Transverse colon (tissue), 4 donors: ENCODE measurements around the gene ANO7. TPM values are rescaled to one million over a fixed set of nuclear protein-coding genes. Genes with fewer than 3 reads are reported as not detected.

Experiments
- DNase-seq: peaks from one replicate; pipeline ENCODE4 v3.0.0-alpha.2; 2019
- H3K27ac ChIP-seq, 4 donors: fragments of 200-600 bp; sonication (generic); 2 replicates each; pipeline ENCODE4 v1.5.1; 2016 to 2018; ENCODE audit warnings: inconsistent platforms in 4 of 4
- H3K27me3 ChIP-seq: fragments of 200-600 bp; sonication (generic); 2 replicates; pipeline ENCODE4 v1.5.1; 2017; ENCODE audit warnings: inconsistent platforms
- H3K36me3 ChIP-seq, 4 donors: fragments of 200-600 bp; sonication (generic); 2 replicates each; pipeline ENCODE4 v1.5.1; 2017 to 2019; ENCODE audit warnings: inconsistent platforms in 4 of 4
- H3K4me1 ChIP-seq, 4 donors: fragments of 200-600 bp; sonication (generic); 2 replicates each; pipeline ENCODE4 v1.5.1; 2017 to 2020; ENCODE audit warnings: inconsistent platforms in 4 of 4
- H3K4me3 ChIP-seq, 4 donors: fragments of 200-600 bp; sonication (generic); 1 replicate in 1 of 4; 2 replicates in 3 of 4; pipeline versions ENCODE4 v1.5.1 to v1.6.1; 2017 to 2019; ENCODE audit warnings: inconsistent platforms in 4 of 4
- H3K9me3 ChIP-seq, 2 donors: fragments of 200-600 bp; sonication (generic); 2 replicates each; pipeline ENCODE4 v1.5.1; 2017 to 2019; ENCODE audit warnings: inconsistent platforms in 2 of 2
- EP300 ChIP-seq: sonication (generic); formaldehyde crosslinking; IDR thresholded peaks from one replicate; pipeline ENCODE4 v1.6.1; 2017; ENCODE audit warnings: antibody characterized with exemption, low read depth
- POLR2A ChIP-seq: fragments of 450-650 bp; IDR thresholded peaks from one replicate; pipeline ENCODE4 v1.6.1; 2016; ENCODE audit warnings: antibody characterized with exemption, mild to moderate bottlenecking, moderate library complexity
- POLR2AphosphoS5 ChIP-seq, 3 donors: sonication (generic); formaldehyde crosslinking; IDR thresholded peaks; one replicate each; pipeline ENCODE4 v1.6.1; 2016; ENCODE audit warnings: antibody characterized with exemption in 3 of 3
- WGBS, 2 donors: methylation state at CpG; one replicate each; pipeline ENCODE4 v1.1.5; 2018; ENCODE audit warnings: low coverage in 1 of 2; 5-methylcytosine and 5-hydroxymethylcytosine counted together
- in situ Hi-C, 4 donors: fragments of 200-750 bp; cut with MboI; loops; one replicate each; pipeline versions ENCODE4 v1.15.0 to v1.15.1; 2017; ENCODE audit warnings: low sequenced_read_pairs in 3 of 4, low pct_ligation_motif_present in 1 of 4, low pct_unique_long_range_greater_than_20kb in 1 of 4
- intact Hi-C: fragments of 100-400 bp; cut with DNase I; formaldehyde crosslinking; loops from one replicate; pipeline ENCODE4 v1.15.1; 2023; ENCODE audit warnings: low total_unique reads
- total RNA-seq, 4 donors: library from RNA; depleted of rRNA; stranded (reverse); fragments of >200 nt; gene quantifications; one replicate each; pipeline ENCODE4 v1.1.0, GENCODE V29; 2016
- TF ChIP-seq, protein P1 (sequence below), 5 experiments: fragments of 200-600 bp in 3 of 5; fragments of 450-650 bp in 2 of 5; sonication (generic) in 3 of 5; IDR thresholded peaks; 1 replicate in 2 of 5; 2 replicates in 3 of 5; pipeline ENCODE4 v1.5.1; 2016 to 2017; ENCODE audit warnings: antibody characterized with exemption in 5 of 5, inconsistent platforms in 3 of 5, mild to moderate bottlenecking in 2 of 5, moderate library complexity in 1 of 5

The ANO7 gene
- total RNA-seq, 4 donors from 2014 or later, result 37.2 to 202 (median 71.0) TPM

DNA sequence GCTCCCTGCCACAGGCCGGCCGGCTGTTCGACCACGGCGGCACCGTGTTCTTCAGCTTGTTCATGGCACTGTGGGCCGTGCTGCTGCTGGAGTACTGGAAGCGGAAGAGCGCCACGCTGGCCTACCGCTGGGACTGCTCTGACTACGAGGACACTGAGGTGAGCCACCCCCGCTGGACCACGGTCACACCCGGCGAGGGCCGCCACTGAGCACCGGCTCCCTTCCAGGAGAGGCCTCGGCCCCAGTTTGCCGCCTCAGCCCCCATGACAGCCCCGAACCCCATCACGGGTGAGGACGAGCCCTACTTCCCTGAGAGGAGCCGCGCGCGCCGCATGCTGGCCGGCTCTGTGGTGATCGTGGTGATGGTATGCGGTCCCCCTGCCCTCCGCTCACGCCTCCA lies 20.8 kb downstream of the ANO7 start:
- Histone ChIP-seq H3K9me3 (no peaks in the 10 kb centered on the region), H3K27me3 (no peaks in the 10 kb centered on the region), H3K36me3 (no peaks in the 10 kb centered on the region), H3K27ac (no peak overlapping the region), H3K4me3 (no peak overlapping the region), H3K4me1 (no peaks in the 10 kb centered on the region)
- DNase-seq, result no peak
- in situ Hi-C loops (no loop called here), intact Hi-C loops (no loop called here)
- TF ChIP-seq POLR2AphosphoS5 (IDR thresholded peaks at IDR 0.05) (no peak), EP300 (no peak), POLR2A (no peak)
- TF ChIP-seq, protein P1, sequence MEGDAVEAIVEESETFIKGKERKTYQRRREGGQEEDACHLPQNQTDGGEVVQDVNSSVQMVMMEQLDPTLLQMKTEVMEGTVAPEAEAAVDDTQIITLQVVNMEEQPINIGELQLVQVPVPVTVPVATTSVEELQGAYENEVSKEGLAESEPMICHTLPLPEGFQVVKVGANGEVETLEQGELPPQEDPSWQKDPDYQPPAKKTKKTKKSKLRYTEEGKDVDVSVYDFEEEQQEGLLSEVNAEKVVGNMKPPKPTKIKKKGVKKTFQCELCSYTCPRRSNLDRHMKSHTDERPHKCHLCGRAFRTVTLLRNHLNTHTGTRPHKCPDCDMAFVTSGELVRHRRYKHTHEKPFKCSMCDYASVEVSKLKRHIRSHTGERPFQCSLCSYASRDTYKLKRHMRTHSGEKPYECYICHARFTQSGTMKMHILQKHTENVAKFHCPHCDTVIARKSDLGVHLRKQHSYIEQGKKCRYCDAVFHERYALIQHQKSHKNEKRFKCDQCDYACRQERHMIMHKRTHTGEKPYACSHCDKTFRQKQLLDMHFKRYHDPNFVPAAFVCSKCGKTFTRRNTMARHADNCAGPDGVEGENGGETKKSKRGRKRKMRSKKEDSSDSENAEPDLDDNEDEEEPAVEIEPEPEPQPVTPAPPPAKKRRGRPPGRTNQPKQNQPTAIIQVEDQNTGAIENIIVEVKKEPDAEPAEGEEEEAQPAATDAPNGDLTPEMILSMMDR (IDR thresholded peaks at IDR 0.05), result no peak
- 86% methylated on average over 30 of the region's 33 CpGs; no CpG with 5 or more reads in 1 of the 2 donors for WGBS, 2 donors

DNA sequence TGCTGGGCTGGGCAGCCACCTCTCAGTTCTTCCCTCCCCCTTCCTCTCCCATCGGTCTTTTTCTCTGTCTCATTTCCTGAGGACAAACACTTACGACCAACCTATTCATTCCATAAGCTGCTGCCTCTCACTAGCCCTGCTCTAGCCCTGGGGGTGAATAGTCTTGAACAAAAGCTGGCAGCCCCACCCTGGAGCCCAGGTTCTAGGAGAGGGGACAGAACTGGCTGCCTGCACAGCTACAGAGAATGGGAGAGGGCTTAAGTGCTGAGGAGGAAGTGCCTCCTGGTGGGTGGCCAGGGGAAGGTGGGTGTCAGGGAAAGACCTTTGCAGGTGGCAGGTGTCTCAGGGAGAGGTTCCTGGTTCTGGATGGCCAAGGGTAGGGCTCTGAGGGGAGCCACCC lies 22.8 kb downstream of the ANO7 start:
- in situ Hi-C loops (no loop called here), intact Hi-C loops (no loop called here)
- TF ChIP-seq POLR2AphosphoS5 (IDR thresholded peaks at IDR 0.05) (no peak), POLR2A (no peak), EP300 (no peak)
- TF ChIP-seq, protein P1 (IDR thresholded peaks at IDR 0.05), result no peak

DNA sequence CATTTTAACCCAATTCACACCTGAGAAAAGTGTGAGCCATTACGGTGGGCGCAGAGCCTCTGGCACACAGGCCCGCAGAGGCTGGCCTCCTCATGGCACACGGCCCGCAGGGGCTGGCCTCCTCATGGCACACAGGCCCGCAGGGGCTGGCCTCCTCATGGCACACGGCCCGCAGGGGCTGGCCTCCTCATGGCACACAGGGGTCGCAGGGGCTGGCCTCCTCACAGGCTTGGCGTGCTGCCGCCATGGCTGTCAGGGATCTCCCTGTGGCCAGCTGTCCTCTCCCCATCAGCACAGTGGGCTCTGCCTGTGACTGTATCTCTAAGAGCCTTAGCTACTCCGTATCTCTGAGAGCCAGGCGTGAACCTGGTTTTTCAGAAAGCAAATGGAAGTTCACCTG lies 24.6 kb downstream of the ANO7 start:
- 87% methylated on average over 13 of the region's 13 CpGs; no CpG with 5 or more reads in 1 of the 2 donors for WGBS, 2 donors
- peaks cover 0 to 7% (median 0%) of the 10 kb centered on the region in 4 donors for H3K4me1 ChIP-seq
- H3K27ac ChIP-seq, result no peak overlapping the region
- intact Hi-C loops, result no loop called here
- DNase-seq, result no peak
- no peaks in the 10 kb centered on the region for H3K27me3 ChIP-seq
- no peak overlapping the region for H3K4me3 ChIP-seq
- no peaks in the 10 kb centered on the region for H3K36me3 ChIP-seq
- H3K9me3 ChIP-seq, result no peaks in the 10 kb centered on the region
- TF ChIP-seq POLR2AphosphoS5 (IDR thresholded peaks at IDR 0.05), result no peak
- TF ChIP-seq POLR2A, result no peak
- TF ChIP-seq, protein P1 (IDR thresholded peaks at IDR 0.05), result no peak
- TF ChIP-seq EP300, result no peak
- in situ Hi-C loops, result no loop called here

More for the DNA sequence above, 22.8 kb downstream of the ANO7 start:
- no peak overlapping the region for H3K27ac ChIP-seq
- WGBS, 2 donors, result 42% methylated on average over 2 of the region's 2 CpGs; no CpG with 5 or more reads in 1 of the 2 donors
- no peaks in the 10 kb centered on the region for H3K9me3 ChIP-seq
- no peak for DNase-seq
- no peak overlapping the region for H3K4me3 ChIP-seq
- no peaks in the 10 kb centered on the region for H3K36me3 ChIP-seq
- no peaks in the 10 kb centered on the region for H3K27me3 ChIP-seq
- H3K4me1 ChIP-seq, result no peaks in the 10 kb centered on the region

DNA sequence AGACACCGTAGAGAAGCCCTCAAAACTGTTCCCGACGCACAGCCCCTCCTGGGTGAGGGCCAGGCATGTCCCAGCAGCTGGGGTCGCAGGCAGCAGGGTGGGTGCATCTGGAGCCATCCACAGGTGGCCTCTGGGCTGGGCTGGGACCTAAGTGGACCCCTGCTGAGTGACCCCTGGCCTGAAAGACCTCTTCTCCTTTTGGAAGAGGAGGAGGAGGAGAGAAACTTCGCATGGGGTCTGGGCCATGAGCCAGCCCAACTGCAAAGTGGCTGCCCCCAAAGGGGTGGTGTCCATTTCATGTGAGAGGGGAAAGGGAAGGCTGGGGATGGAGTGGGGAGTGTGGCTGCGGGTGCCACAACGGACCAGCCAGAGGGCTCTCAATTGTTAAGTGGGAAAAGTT lies 25.1 kb downstream of the ANO7 start:
- intact Hi-C loops, result no loop called here
- in situ Hi-C loops, result no loop called here

More for the DNA sequence above, 25.1 kb downstream of the ANO7 start:
- no peaks in the 10 kb centered on the region for H3K27me3 ChIP-seq
- 65% methylated on average over 7 of the region's 7 CpGs; no CpG with 5 or more reads in 1 of the 2 donors for WGBS, 2 donors
- peaks cover 2 to 12% (median 4%) of the 10 kb centered on the region in 4 donors for H3K4me1 ChIP-seq
- no peak for DNase-seq
- TF ChIP-seq, protein P1 (IDR thresholded peaks at IDR 0.05), result no peak
- TF ChIP-seq POLR2A (no peak), POLR2AphosphoS5 (IDR thresholded peaks at IDR 0.05) (no peak), EP300 (no peak)
- H3K27ac ChIP-seq, result no peak overlapping the region
- H3K9me3 ChIP-seq, result no peaks in the 10 kb centered on the region
- no peaks in the 10 kb centered on the region for H3K36me3 ChIP-seq
- H3K4me3 ChIP-seq, result no peak overlapping the region
